NCI-H2107 treated with DMSO at 0.1 percent for 48 hours (cell line): Measurements from ENCODE around the gene PACRG.

Source experiments
- DNase-seq: peaks from one replicate; lab custom pipeline; 2025; ENCODE audit not compliant: unreplicated experiment; lab: John Stamatoyannopoulos, UW

Gene PACRG

GRCh38 chr6:162862941-162863340, 135.2 kb downstream of the PACRG start:
- DNase-seq: no peak

GRCh38 chr6:162863821-162864220, 136.0 kb downstream of the PACRG start:
- DNase-seq: no peak

DNA sequence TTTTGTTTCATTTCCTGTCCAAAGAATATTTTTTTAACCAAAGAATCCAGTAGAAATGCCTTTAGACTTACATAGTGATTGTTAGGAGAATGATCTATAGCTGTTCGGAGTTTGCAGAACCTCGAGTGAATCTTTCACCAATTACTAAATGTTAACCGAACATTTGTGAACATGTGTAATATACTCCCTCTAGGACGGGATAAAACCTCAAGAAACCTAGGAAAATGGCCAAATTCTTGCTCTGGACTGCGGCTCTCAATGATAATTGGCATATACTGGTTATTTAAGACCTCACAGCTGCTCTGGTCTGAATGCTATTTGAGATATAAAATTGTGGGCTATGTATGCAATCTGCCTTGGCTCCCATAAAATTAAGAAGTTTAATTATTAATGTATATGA, 137.1 kb downstream of the PACRG start:
- DNase-seq: no peak

GRCh38 chr6:162866656-162867055, 138.9 kb downstream of the PACRG start:
- DNase-seq: no peak

DNA sequence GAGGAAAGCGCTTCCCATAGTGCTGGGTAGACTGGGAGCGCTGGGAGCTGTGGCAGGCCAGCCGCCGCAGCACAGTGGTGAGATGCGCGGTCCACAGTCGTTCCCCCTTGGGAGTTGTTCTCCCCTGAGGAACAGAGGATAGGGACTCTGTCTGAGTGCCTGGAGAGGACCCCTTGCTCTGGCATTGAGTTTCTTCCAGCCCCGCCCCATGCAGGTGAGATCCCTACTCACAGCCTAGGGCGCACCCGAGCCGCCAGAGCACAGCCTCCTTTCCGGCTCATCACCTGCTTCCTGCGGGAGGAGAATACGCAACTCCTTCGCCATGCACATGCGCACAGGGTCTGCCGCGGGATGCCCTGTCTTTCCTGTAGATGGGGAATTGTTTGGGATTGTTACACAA, 140.6 kb downstream of the PACRG start:
- DNase-seq: no peak

DNA sequence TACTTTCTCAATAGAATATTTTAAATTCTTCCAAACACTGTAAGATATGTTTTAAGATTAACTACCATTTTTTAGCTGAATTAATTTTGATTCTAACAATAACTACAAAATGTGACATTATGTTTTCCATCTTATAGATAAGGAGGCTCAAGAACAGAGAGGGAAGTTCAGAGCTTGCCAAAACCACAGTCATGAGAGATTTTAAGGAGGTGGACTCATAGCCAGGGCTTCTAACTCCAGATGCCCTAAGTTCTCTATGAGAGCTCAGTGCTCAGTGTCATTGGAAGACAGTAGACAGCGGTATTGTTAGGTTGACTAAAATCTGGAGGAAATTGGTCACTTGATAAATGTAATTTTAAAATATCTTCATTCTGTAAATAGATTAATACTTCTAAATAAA, 144.2 kb downstream of the PACRG start:
- DNase-seq: no peak

- no peak for DNase-seq
These were observed 145.8 kb downstream of the PACRG start for GRCh38 chr6:162873537-162873936.

DNA sequence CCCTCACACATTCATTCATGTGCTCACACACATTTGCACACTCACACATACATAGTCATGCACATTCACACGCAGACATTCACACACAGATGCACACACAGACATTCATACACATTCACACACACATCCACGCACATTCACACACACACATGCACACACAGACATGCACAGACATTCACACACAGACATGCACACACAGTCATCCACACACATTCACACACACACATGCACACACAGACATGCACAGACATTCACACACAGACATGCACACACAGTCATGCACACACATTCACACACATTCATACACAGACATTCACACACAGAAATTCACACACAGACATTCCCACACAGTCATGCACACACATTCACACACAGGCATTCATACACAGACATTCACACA, 147.3 kb downstream of the PACRG start:
- DNase-seq: no peak

DNA sequence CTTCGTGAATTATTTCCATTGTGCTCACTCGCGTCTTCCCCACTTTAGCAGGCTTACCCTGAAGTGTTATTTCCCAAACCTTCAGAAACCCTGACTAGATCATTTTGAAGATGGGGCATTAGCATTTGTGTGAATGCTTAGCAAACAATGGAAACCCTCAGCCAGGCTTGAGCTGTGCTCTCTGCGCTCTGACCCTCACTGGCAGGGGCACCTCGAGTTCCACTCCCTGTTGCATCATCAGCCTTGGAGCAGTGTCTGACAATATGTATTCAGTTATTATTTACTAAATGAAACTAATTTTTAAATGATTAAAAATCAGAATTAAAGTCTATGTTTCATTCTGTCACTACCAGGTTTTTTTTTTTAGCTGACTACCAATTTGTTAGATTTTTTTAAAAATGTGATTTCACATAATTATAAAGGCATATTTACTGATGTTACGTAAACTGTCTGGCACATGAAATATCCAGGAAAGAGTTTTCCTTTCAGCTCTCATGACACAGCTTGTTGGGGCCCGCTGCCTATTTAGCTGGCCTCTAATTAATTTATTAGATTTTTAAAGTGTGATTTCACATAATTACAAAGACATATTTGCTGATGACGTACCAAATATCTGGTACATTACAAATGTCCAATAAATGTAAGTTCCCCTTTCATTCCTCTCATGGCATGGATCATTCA, 155.2 kb downstream of the PACRG start:
- DNase-seq: no peak

- DNase-seq: no peak
These were observed 160.4 kb downstream of the PACRG start for GRCh38 chr6:162887981-162888689.

GRCh38 chr6:162889303-162889702, 161.5 kb downstream of the PACRG start:
- DNase-seq: no peak

DNA sequence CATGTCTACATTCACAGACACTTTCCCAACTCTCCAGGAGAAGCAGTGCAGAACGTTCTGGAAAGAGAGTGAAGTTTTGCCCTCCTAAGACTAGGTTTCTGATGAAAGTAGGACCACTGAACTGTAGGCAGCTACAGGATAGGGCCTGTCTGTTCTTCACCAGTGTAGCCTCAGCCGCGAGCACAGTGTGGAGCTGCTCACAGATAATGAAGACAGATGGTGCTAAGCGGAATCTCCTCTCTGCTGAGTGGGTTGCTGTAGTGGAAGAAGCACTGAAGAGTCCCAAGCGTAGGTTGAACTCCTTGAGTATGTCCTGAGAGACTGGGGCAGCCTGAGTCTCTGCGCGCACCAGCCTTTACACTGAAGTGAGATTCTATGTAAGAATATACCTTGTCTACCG, 170.2 kb downstream of the PACRG start:
- DNase-seq: no peak

DNA sequence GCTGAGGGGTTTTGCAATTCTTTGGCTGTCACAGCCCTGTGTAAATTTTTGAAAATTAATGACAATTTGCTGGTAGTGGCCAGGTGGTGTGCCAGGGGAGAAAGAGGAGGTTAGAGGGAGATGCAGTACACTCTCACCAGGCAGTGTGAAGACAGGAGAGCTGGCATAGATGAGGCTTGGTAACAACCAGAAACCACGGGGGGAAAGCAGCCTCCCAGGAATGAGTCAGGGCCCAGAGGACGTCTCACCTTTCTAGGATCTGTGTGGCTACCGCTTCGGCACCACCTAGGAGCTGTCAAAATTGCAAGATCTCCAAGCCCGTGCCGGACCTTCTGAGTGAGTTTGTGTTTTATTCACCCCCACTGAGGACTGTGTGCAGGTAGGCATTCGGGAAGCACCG, 171.4 kb downstream of the PACRG start:
- DNase-seq: no peak

GRCh38 chr6:162900503-162900902, 172.7 kb downstream of the PACRG start:
- DNase-seq: no peak

GRCh38 chr6:162904069-162904663, 176.4 kb downstream of the PACRG start:
- no peak for DNase-seq

DNA sequence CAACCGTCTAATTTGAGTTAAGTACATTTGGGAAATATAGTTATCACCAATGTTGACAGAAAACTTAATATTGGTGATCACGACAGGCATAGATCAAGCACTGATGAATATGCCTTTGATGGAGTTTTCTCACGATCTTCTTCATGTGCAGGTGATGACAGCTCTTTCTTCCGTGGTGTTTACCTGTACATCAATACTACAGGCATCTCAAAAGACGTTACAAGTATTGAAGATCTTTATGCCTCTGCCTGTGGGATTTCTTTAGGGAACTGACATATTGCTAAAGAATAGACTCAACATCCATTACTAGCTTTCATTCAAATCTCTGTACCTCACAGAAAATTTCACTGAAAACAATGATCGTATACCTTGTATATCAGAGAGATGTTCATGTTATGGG, 178.7 kb downstream of the PACRG start:
- DNase-seq: no peak

DNA sequence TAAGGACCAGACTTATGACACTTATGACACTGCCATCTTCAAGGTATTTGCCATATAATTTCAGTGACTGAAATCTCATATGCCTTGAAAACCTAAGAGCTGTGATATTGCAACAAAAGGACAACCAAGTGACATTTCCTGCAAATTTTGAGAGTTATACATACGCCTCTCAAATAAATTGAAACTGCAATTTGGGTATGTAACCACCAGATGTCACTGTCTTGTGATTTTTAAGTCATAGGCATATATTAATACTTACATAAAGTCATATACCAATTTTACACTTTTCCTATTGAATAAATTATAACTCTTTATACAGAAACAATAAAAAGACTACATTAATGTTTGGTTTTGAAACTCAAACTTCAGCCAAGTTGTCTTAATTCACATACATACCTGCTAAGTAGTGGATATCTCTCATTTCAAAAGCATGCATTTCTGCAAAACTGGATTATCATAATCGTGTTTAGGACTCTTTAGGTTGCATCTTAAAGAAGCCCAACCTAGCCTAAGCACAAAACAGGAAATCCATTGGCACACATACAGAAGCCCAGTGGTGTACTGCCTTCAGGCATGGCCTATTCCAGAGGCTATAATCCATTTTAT, 180.2 kb downstream of the PACRG start:
- DNase-seq: no peak

GRCh38 chr6:162913206-162913605, 185.4 kb downstream of the PACRG start:
- no peak for DNase-seq

- DNase-seq: no peak
These were observed 189.7 kb downstream of the PACRG start for GRCh38 chr6:162917506-162917905.

DNA sequence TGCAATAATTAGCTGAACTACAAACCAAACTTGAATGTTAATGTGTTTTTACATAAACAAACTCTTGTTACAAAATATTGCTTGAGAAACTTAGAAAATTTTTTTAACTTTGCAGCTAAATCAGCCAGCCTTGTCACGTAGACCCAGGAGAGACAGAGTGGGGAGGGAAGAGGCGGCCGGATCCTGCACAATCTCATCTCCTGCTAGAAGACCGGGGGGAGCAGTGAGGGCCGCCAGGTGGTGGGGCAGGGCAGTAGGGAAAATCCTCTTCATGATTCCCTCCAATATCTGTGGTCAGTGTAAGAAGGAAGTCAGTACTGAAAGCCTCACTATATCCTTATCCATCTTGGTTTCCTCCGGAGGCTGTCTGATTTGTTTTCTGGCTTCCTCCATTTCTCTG, 193.3 kb downstream of the PACRG start:
- no peak for DNase-seq

- no peak for DNase-seq
These were observed 193.8 kb downstream of the PACRG start for GRCh38 chr6:162921510-162922040.
